GM10266 (cell line): ENCODE data around the gene TPD52L1.

ENCODE experiments used
- DNase-seq: peaks from one replicate; pipeline ENCODE4 v3.0.0; 2012; ENCODE audit errors: extremely low spot score
- TF ChIP-seq, protein P1 (sequence below): IDR thresholded peaks from 2 replicates; pipeline ENCODE4 v1.5.1; 2012; ENCODE audit warnings: mild to moderate bottlenecking, low read depth; ENCODE audit not compliant: control insufficient read depth, insufficient read depth; ENCODE audit errors: missing control alignments

Gene TPD52L1

GRCh38 chr6:125153391-125154117 is at the start of gene TPD52L1:
Gene TPD52L1, plus strand, starts transcription at chr6:125153773. Its CDS starts 179 bp downstream, at chr6:125153952.
- TF ChIP-seq, protein P1, sequence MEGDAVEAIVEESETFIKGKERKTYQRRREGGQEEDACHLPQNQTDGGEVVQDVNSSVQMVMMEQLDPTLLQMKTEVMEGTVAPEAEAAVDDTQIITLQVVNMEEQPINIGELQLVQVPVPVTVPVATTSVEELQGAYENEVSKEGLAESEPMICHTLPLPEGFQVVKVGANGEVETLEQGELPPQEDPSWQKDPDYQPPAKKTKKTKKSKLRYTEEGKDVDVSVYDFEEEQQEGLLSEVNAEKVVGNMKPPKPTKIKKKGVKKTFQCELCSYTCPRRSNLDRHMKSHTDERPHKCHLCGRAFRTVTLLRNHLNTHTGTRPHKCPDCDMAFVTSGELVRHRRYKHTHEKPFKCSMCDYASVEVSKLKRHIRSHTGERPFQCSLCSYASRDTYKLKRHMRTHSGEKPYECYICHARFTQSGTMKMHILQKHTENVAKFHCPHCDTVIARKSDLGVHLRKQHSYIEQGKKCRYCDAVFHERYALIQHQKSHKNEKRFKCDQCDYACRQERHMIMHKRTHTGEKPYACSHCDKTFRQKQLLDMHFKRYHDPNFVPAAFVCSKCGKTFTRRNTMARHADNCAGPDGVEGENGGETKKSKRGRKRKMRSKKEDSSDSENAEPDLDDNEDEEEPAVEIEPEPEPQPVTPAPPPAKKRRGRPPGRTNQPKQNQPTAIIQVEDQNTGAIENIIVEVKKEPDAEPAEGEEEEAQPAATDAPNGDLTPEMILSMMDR = peak; percentile 96
- peak; percentile 79 for DNase-seq

DNA sequence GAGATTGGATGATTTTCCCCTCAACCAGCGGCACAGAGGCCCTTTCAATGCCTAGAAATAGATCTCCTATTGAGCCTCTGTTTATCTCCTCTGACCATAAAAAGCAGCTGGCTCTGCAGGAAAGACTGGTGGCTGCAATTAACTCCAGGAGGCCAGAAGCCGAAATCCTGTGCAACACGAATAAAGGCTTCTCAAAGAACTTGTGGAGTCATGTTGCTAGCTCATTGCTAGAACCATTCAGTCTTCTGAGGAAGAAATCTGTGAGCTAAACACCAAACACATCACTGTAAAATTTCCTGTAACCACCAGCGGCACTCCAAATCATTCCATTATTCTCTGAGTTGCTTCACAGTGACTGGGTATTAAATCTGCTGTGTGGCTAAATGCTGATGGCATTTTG is 49.1 kb upstream of the TPD52L1 start:
- TF ChIP-seq, protein P1 = no peak
- no peak for DNase-seq

GRCh38 chr6:125107048-125107447 is 46.5 kb upstream of the TPD52L1 start:
- no peak for DNase-seq
- TF ChIP-seq, protein P1 = no peak

- TF ChIP-seq, protein P1 = no peak
- no peak for DNase-seq
Measured at GRCh38 chr6:125107896-125108295, 45.7 kb upstream of the TPD52L1 start.

- no peak for DNase-seq
- TF ChIP-seq, protein P1 = no peak
Measured at GRCh38 chr6:125110056-125110455, 43.5 kb upstream of the TPD52L1 start.

DNA sequence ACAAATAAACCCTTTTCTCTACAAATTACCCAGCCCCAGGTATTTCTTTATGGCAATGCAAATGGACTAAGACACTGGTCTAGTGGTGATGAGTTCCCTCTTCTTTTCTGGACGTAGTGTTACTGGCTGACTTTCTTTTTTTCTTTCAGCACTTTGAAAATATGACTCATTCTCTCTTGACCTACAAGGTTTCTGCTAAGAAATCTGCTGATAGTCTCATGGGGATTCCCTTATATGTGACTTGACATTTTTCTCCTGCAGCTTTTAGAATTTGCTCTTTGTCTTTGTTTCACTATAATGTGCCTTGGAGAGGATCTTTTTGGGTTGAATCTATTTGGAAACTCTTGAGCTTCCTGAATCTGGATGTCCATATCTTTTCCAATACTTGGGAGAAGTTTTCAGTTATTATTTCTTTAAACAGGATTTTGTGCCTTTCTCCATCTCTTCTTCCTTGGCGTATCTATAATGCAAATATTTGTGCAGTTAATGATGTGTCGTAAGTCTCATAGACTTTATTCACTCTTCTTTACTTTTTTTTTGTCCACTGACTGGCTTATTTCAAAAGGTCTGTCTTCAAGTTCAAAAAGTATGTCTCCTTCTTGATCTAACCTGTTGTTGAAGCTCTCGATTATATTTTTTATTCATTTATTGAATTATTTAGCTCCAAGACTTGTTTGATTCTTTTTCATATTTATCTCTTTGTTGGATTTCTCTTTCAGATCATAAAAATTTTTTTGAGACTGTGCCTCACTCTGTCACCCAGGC is 42.2 kb upstream of the TPD52L1 start:
- no peak for DNase-seq
- TF ChIP-seq, protein P1 = no peak

GRCh38 chr6:125112934-125113333 is 40.6 kb upstream of the TPD52L1 start:
- TF ChIP-seq, protein P1 = no peak
- no peak for DNase-seq
